Measurements from ENCODE around the gene URGCP.

- TF ChIP-seq MAX (IDR thresholded peaks at IDR 0.05; ENCODE audit: low read depth) (no peak), SIN3A (IDR thresholded peaks at IDR 0.05; ENCODE audit: borderline replicate concordance, low read depth, low read length) (no peak), EP300 (IDR thresholded peaks at IDR 0.05; ENCODE audit: borderline replicate concordance in 1 of 2, low read depth in 1 of 2, low read length in 1 of 2) (no peak), MXI1 (IDR thresholded peaks at IDR 0.05; ENCODE audit: low read depth, low read length) (no peak), NRF1 (IDR thresholded peaks at IDR 0.05; ENCODE audit: low read depth, low read length) (no peak), JUND (IDR thresholded peaks at IDR 0.05) (no peak), USF2 (IDR thresholded peaks at IDR 0.05; ENCODE audit: borderline replicate concordance, low read depth, low read length) (no peak), GABPA (IDR thresholded peaks at IDR 0.05; ENCODE audit: low read depth) (no peak), TAF1 (IDR thresholded peaks at IDR 0.05; ENCODE audit: borderline replicate concordance, low read depth, low read length) (no peak), RFX5 (IDR thresholded peaks at IDR 0.05; ENCODE audit: low read length) (no peak), RCOR1 (IDR thresholded peaks at IDR 0.05; ENCODE audit: low read length) (no peak)
- TF ChIP-seq, protein P1, sequence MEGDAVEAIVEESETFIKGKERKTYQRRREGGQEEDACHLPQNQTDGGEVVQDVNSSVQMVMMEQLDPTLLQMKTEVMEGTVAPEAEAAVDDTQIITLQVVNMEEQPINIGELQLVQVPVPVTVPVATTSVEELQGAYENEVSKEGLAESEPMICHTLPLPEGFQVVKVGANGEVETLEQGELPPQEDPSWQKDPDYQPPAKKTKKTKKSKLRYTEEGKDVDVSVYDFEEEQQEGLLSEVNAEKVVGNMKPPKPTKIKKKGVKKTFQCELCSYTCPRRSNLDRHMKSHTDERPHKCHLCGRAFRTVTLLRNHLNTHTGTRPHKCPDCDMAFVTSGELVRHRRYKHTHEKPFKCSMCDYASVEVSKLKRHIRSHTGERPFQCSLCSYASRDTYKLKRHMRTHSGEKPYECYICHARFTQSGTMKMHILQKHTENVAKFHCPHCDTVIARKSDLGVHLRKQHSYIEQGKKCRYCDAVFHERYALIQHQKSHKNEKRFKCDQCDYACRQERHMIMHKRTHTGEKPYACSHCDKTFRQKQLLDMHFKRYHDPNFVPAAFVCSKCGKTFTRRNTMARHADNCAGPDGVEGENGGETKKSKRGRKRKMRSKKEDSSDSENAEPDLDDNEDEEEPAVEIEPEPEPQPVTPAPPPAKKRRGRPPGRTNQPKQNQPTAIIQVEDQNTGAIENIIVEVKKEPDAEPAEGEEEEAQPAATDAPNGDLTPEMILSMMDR (IDR thresholded peaks at IDR 0.05), result no peak
- TF ChIP-seq, protein P2, sequence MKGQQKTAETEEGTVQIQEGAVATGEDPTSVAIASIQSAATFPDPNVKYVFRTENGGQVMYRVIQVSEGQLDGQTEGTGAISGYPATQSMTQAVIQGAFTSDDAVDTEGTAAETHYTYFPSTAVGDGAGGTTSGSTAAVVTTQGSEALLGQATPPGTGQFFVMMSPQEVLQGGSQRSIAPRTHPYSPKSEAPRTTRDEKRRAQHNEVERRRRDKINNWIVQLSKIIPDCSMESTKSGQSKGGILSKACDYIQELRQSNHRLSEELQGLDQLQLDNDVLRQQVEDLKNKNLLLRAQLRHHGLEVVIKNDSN (IDR thresholded peaks at IDR 0.05; ENCODE audit: borderline replicate concordance, low read depth), result no peak
These were observed 15.1 kb downstream of the URGCP start for GRCh38 chr7:43891069-43891955.

All from SK-N-SH (cell line).